Measurements from ENCODE around the gene CCDC33. TPM values are rescaled to one million over a fixed set of nuclear protein-coding genes. Genes with fewer than 3 reads are reported as not detected.

CCDC33 gene
- total and polyA plus RNA-seq, 10 of the 15 experiments (the other 5 are each of a cell fraction or from before 2014, with no cell fraction given), result 0.57 to 5.8 (median 4.3) TPM

- POLR2A ChIA-PET, result no interaction called here
- no peaks in the 10 kb centered on the region for H3K79me2 ChIP-seq (ENCODE audit: control insufficient read depth, insufficient read depth, low read length)
- H3K9me3 ChIP-seq (replicated peaks; ENCODE audit: control insufficient read depth, insufficient read depth, low read length), result no peaks in the 10 kb centered on the region
- in situ Hi-C loops (cut with MboI) (no loop called here), intact Hi-C loops (cut with micrococcal nuclease; ENCODE audit: unreplicated experiment) (no loop called here)
- no peak overlapping the region for H3K4me3 ChIP-seq
- WGBS (ENCODE audit: insufficient coverage, insufficient replicate concordance, low lambda C conversion rate, missing lambda C conversion rate), result 11% methylated on average over 6 of the region's 6 CpGs
- FAIRE-seq (no peak), DNase-seq (ENCODE audit: low read depth, low spot score) (no peak), ATAC-seq (no peak)
- no TSS peak for BruUV-seq (replicated peaks)
- CTCF ChIA-PET, result interaction anchor here (0.9 to 1.0 kb wide), 2 partner anchors 12 to 96 kb away, joined by 3 read pairs; no protein-coding TSS in a partner anchor
- H3K36me3 ChIP-seq (ENCODE audit: control insufficient read depth in 2 of 2, insufficient read depth in 2 of 2, low read length in 1 of 2), result no peaks in the 10 kb centered on the region
- peaks cover 7% of the 10 kb centered on the region; the same call in 1 of the 2 replicates for H3K4me1 ChIP-seq (ENCODE audit: control insufficient read depth, insufficient read depth, low read length)
- no peak for TF ChIP-seq TCF12 (IDR thresholded peaks at IDR 0.05; ENCODE audit: low read depth, low read length)
- TF ChIP-seq CTCF (IDR thresholded peaks at IDR 0.05 in 2 of 3, conservative IDR thresholded peaks at IDR 0.05 in 1 of 3; ENCODE audit: control insufficient read depth in 2 of 3, extremely low read depth in 1 of 3, insufficient read depth in 1 of 3, low read depth in 3 of 3, low read length in 3 of 3), result peak in 1 of 3 experiments; percentile 13; a peak in 1 of 6 replicates
- TF ChIP-seq RAD21 (IDR thresholded peaks at IDR 0.05; ENCODE audit: insufficient read depth, low read depth, low read length), result 0 out of 2 replicates have a peak, but pooled peaks have one; percentile 15
- H3K27me3 ChIP-seq (replicated peaks in 1 of 2; ENCODE audit: control insufficient read depth in 2 of 2, insufficient read depth in 2 of 2, low read length in 1 of 2), result peaks cover 0 to 5% of the 10 kb centered on the region in 2 experiments; a peak in 1 of 4 replicates
- RAD21 ChIA-PET (ENCODE audit: unreplicated experiment), result no interaction called here
- H4K20me1 ChIP-seq (ENCODE audit: control insufficient read depth, insufficient read depth), result no peaks in the 10 kb centered on the region
- H2AFZ ChIP-seq (ENCODE audit: control insufficient read depth, low read depth, low read length), result no peak overlapping the region
- no peak overlapping the region for H3K9ac ChIP-seq (ENCODE audit: control insufficient read depth, insufficient read depth, low read length)
- H3K4me2 ChIP-seq (ENCODE audit: control insufficient read depth, insufficient read depth), result no peak overlapping the region
- no peak overlapping the region for H3K27ac ChIP-seq (ENCODE audit: control insufficient read depth, insufficient read depth)
- SMC1A ChIA-PET (ENCODE audit: uncharacterized antibody, unreplicated experiment), result no interaction called here
These were observed 59.7 kb downstream of the CCDC33 start for GRCh38 chr15:74295800-74296199.

- no peaks in the 10 kb centered on the region for H3K36me3 ChIP-seq (ENCODE audit: control insufficient read depth in 2 of 2, insufficient read depth in 2 of 2, low read length in 1 of 2)
- ChIA-PET SMC1A (ENCODE audit: uncharacterized antibody, unreplicated experiment) (interaction anchor here (0.7 to 1.2 kb wide), 2 partner anchors 10 to 357 kb away, joined by 3 to 5 read pairs; no protein-coding TSS in a partner anchor), CTCF (interaction anchor here (1.8 kb wide), 1 partner anchor 10 kb away, joined by 12 read pairs; no protein-coding TSS in a partner anchor), POLR2A (no interaction called here), RAD21 (ENCODE audit: unreplicated experiment) (no interaction called here)
- no peak overlapping the region for H3K4me2 ChIP-seq (ENCODE audit: control insufficient read depth, insufficient read depth)
- in situ Hi-C loops (cut with MboI), result no loop called here
- no peak overlapping the region for H3K4me3 ChIP-seq
- DNase-seq (ENCODE audit: low read depth, low spot score), result no peak
- no peaks in the 10 kb centered on the region for H3K4me1 ChIP-seq (ENCODE audit: control insufficient read depth, insufficient read depth, low read length)
- peaks cover 0 to 14% of the 10 kb centered on the region in 2 experiments; a peak in 3 of 4 replicates for H3K27me3 ChIP-seq (replicated peaks in 1 of 2; ENCODE audit: control insufficient read depth in 2 of 2, insufficient read depth in 2 of 2, low read length in 1 of 2)
- FAIRE-seq, result no peak
- no peak for TF ChIP-seq USF1 (IDR thresholded peaks at IDR 0.05; ENCODE audit: borderline replicate concordance, extremely low read length, insufficient read depth, low read depth, low read length)
- no peak for TF ChIP-seq MYC (IDR thresholded peaks at IDR 0.05; ENCODE audit: insufficient read depth, insufficient read length, insufficient replicate concordance, low read length, severe bottlenecking)
- no peaks in the 10 kb centered on the region for H3K9me3 ChIP-seq (replicated peaks; ENCODE audit: control insufficient read depth, insufficient read depth, low read length)
- no peak for ATAC-seq
- H2AFZ ChIP-seq (ENCODE audit: control insufficient read depth, low read depth, low read length), result no peak overlapping the region
- 0% methylated on average over 1 of the region's 1 CpG for WGBS (ENCODE audit: insufficient coverage, insufficient replicate concordance, low lambda C conversion rate, missing lambda C conversion rate)
- intact Hi-C loops (cut with micrococcal nuclease; ENCODE audit: unreplicated experiment), result no loop called here
- H4K20me1 ChIP-seq (ENCODE audit: control insufficient read depth, insufficient read depth), result no peaks in the 10 kb centered on the region
- no peak overlapping the region for H3K27ac ChIP-seq (ENCODE audit: control insufficient read depth, insufficient read depth)
- no TSS peak for BruUV-seq (replicated peaks)
- H3K79me2 ChIP-seq (ENCODE audit: control insufficient read depth, insufficient read depth, low read length), result no peaks in the 10 kb centered on the region
- H3K9ac ChIP-seq (ENCODE audit: control insufficient read depth, insufficient read depth, low read length), result no peak overlapping the region
These were observed 61.8 kb downstream of the CCDC33 start for GRCh38 chr15:74297887-74298286.

Measured in GM12878 (cell line).